IMR-90 (cell line): ENCODE results near the gene PDGFC. TPM values are rescaled to one million over a fixed set of nuclear protein-coding genes. Genes with fewer than 3 reads are reported as not detected.

Experiments
- ATAC-seq: fragments of 200-7000 bp; cut with Tn5 transposase; 2 replicates; pipeline ENCODE4 v1.9.1; 2020; ENCODE audit warnings: low read depth, mild to moderate bottlenecking, moderate library complexity
- BruUV-seq: library from RNA; stranded (reverse); fragments of 400-500 nt; replicated peaks from 2 replicates; lab custom pipeline; 2021; lab: Mats Ljungman, UMichigan
- CTCF ChIA-PET: fragments of 300-600 bp; formaldehyde crosslinking; extraction: SDS; loops from one replicate; lab custom pipeline; 2021; ENCODE audit warnings: antibody characterized with exemption; lab: Yijun Ruan, JAX
- POLR2A ChIA-PET: fragments of 300-600 bp; sonication (Branson Sonifier 250); formaldehyde crosslinking; loops from one replicate; lab custom pipeline; 2022; ENCODE audit warnings: antibody characterized with exemption; ENCODE audit not compliant: unreplicated experiment; lab: Charles Lee
- DNase-seq: peaks from one replicate; pipeline ENCODE4 v3.0.0; 2013
- H2AFZ ChIP-seq: replicated peaks from 2 replicates; pipeline ENCODE3; 2013; ENCODE audit warnings: low read length, mild to moderate bottlenecking; ENCODE audit not compliant: poor library complexity
- H2AK5ac ChIP-seq: 2 replicates; pipeline ENCODE4 v1.6.1; 2013; ENCODE audit warnings: low read depth, low read length, inconsistent platforms
- H2AK9ac ChIP-seq: replicated peaks from 2 replicates; pipeline ENCODE3; 2013; ENCODE audit warnings: mild to moderate bottlenecking, low read depth, low read length, moderate library complexity; ENCODE audit not compliant: poor library complexity
- H2BK120ac ChIP-seq: 2 replicates; pipeline ENCODE4 v1.6.1; 2013; ENCODE audit warnings: low read depth, low read length, inconsistent platforms
- H2BK15ac ChIP-seq: 3 replicates; pipeline ENCODE4 v1.6.1; 2013; ENCODE audit warnings: low read depth, low read length, inconsistent platforms
- H2BK20ac ChIP-seq: 2 replicates; pipeline ENCODE4 v1.6.1; 2013; ENCODE audit warnings: low read depth, mild to moderate bottlenecking, inconsistent platforms, low read length, moderate library complexity
- H2BK5ac ChIP-seq: 2 replicates; pipeline ENCODE4 v1.6.1; 2013; ENCODE audit warnings: mild to moderate bottlenecking, low read depth, low read length, inconsistent platforms; ENCODE audit not compliant: poor library complexity, severe bottlenecking
- H3K14ac ChIP-seq: replicated peaks from 2 replicates; pipeline ENCODE4 v1.6.1; 2013; ENCODE audit warnings: low read depth, low read length, inconsistent platforms
- H3K18ac ChIP-seq: 2 replicates; pipeline ENCODE4 v1.6.1; 2013; ENCODE audit warnings: low read depth, low read length, control low read depth
- H3K23ac ChIP-seq: 2 replicates; pipeline ENCODE4 v1.6.1; 2013; ENCODE audit warnings: low read depth, low read length, inconsistent platforms
- H3K27ac ChIP-seq: 2 replicates; pipeline ENCODE4 v1.5.1; 2013; ENCODE audit warnings: mild to moderate bottlenecking, control low read depth, low read length; ENCODE audit not compliant: insufficient read depth
- H3K27me3 ChIP-seq: 2 replicates; pipeline ENCODE4 v1.6.1; 2013; ENCODE audit warnings: low read length; ENCODE audit not compliant: control insufficient read depth, insufficient read depth
- H3K36me3 ChIP-seq: 2 replicates; pipeline ENCODE4 v1.6.1; 2013; ENCODE audit warnings: low read length, mixed read lengths; ENCODE audit not compliant: control insufficient read depth, insufficient read depth
- H3K4ac ChIP-seq: 2 replicates; pipeline ENCODE4 v1.6.1; 2013; ENCODE audit warnings: low read depth, low read length, inconsistent platforms
- H3K4me1 ChIP-seq: 2 replicates; pipeline ENCODE4 v1.6.1; 2013; ENCODE audit warnings: low read length, mixed read lengths; ENCODE audit not compliant: control insufficient read depth, insufficient read depth
- H3K4me2 ChIP-seq: 2 replicates; pipeline ENCODE4 v1.6.1; 2013; ENCODE audit warnings: low read depth, mild to moderate bottlenecking, control low read depth, low read length, moderate library complexity
- H3K4me3 ChIP-seq: 2 replicates; pipeline ENCODE4 v1.5.1; 2013; ENCODE audit warnings: low read depth, mild to moderate bottlenecking, control low read depth, low read length, moderate library complexity; ENCODE audit not compliant: insufficient read depth
- H3K56ac ChIP-seq: 2 replicates; pipeline ENCODE4 v1.6.1; 2013; ENCODE audit warnings: low read length, inconsistent platforms; ENCODE audit not compliant: insufficient read depth; ENCODE audit errors: extremely low read depth
- H3K79me1 ChIP-seq, 2 experiments: 2 replicates each; pipeline ENCODE4 v1.6.1; 2013; ENCODE audit warnings: low read length in 2 of 2, inconsistent platforms in 1 of 2, low read depth in 1 of 2
- H3K9ac ChIP-seq: 2 replicates; pipeline ENCODE4 v1.6.1; 2013; ENCODE audit warnings: low read depth, low read length, control low read depth
- H3K9me1 ChIP-seq: 2 replicates; pipeline ENCODE4 v1.6.1; 2013; ENCODE audit warnings: low read length, inconsistent platforms; ENCODE audit not compliant: insufficient read depth
- H3K9me3 ChIP-seq: 2 replicates; pipeline ENCODE4 v1.6.1; 2013; ENCODE audit warnings: low read length; ENCODE audit not compliant: control insufficient read depth, insufficient read depth
- H4K20me1 ChIP-seq: 2 replicates; pipeline ENCODE4 v1.6.1; 2013; ENCODE audit warnings: low read length, inconsistent platforms; ENCODE audit not compliant: insufficient read depth
- H4K5ac ChIP-seq: 2 replicates; pipeline ENCODE4 v1.6.1; 2013; ENCODE audit warnings: mild to moderate bottlenecking, low read depth, low read length, control low read depth
- H4K8ac ChIP-seq, 2 experiments: 2 replicates each; pipeline ENCODE4 v1.6.1; 2013; ENCODE audit warnings: low read depth in 2 of 2, low read length in 2 of 2, control low read depth in 1 of 2, inconsistent platforms in 1 of 2
- H4K91ac ChIP-seq: 2 replicates; pipeline ENCODE4 v1.6.1; 2013; ENCODE audit warnings: low read depth, low read length, inconsistent platforms; ENCODE audit not compliant: insufficient read depth
- CEBPB ChIP-seq: IDR thresholded peaks from 2 replicates; pipeline ENCODE4 v1.6.1; 2012; ENCODE audit warnings: low read depth, low read length, improper control_type of control experiment
- FOS ChIP-seq: fragments of 150-350 bp; IDR thresholded peaks from 2 replicates; pipeline ENCODE4 v1.6.1; 2016; ENCODE audit warnings: low read depth, low read length
- MAFK ChIP-seq: IDR thresholded peaks from 2 replicates; pipeline ENCODE4 v1.6.1; 2012; ENCODE audit warnings: low read depth, low read length, improper control_type of control experiment
- MXI1 ChIP-seq: IDR thresholded peaks from 2 replicates; pipeline ENCODE4 v1.6.1; 2012; ENCODE audit warnings: low read depth, mild to moderate bottlenecking, low read length, moderate library complexity, borderline replicate concordance
- POLR2A ChIP-seq: IDR thresholded peaks from 2 replicates; pipeline ENCODE4 v1.6.1; 2012; ENCODE audit warnings: mild to moderate bottlenecking, low read depth, low read length
- RAD21 ChIP-seq: IDR thresholded peaks from 2 replicates; pipeline ENCODE4 v1.6.1; 2012; ENCODE audit warnings: low read length, improper control_type of control experiment
- RCOR1 ChIP-seq: IDR thresholded peaks from 2 replicates; pipeline ENCODE4 v1.6.1; 2012; ENCODE audit warnings: mild to moderate bottlenecking, low read length, improper control_type of control experiment; ENCODE audit not compliant: insufficient replicate concordance
- RFX5 ChIP-seq: IDR thresholded peaks from 2 replicates; pipeline ENCODE4 v1.8.0; 2012; ENCODE audit warnings: low read depth, mild to moderate bottlenecking, low read length, moderate library complexity
- SMC3 ChIP-seq: fragments of 150-350 bp; IDR thresholded peaks from 2 replicates; pipeline ENCODE4 v1.6.1; 2016; ENCODE audit warnings: low read depth, mild to moderate bottlenecking, antibody characterized with exemption, low read length, moderate library complexity
- WGBS, 2 experiments: methylation state at CpG; one replicate each; pipeline versions ENCODE4 v1.1.5 to v1.1.7; 2013; ENCODE audit warnings: missing lambda C conversion rate in 2 of 2; ENCODE audit not compliant: insufficient read length in 1 of 2; ENCODE audit errors: extremely low coverage in 2 of 2; 5-methylcytosine and 5-hydroxymethylcytosine counted together
- dilution Hi-C: fragments of 300-500 bp; cut with HindIII; formaldehyde crosslinking; loops from one replicate; pipeline ENCODE4 v1.14.3; 2018; ENCODE audit warnings: low sequenced_read_pairs; ENCODE audit not compliant: unreplicated experiment
- in situ Hi-C: fragments of 300-500 bp; cut with MboI; formaldehyde crosslinking; loops from 3 replicates; pipeline ENCODE4 v1.14.3; 2019; ENCODE audit warnings: low sequenced_read_pairs, inconsistent platforms, mixed read lengths
- intact Hi-C: fragments of 100-400 bp; cut with micrococcal nuclease; formaldehyde crosslinking; loops from 2 replicates; pipeline ENCODE4 v1.10.0; 2022
- polyA plus RNA-seq, 3 experiments: library from polyadenylated mRNA; depleted of rRNA; stranded (reverse); fragments of >200 nt; gene quantifications; 2 replicates each; pipeline ENCODE4 v1.2.3, GENCODE V29; 2012; ENCODE audit warnings: low replicate concordance in 1 of 3
- total RNA-seq: library from RNA; depleted of rRNA; stranded (reverse); fragments of >200 nt; gene quantifications from 2 replicates; pipeline ENCODE4 v1.2.3, GENCODE V29; 2012
- TF ChIP-seq, protein P1 (sequence below): conservative IDR thresholded peaks from 2 replicates; pipeline ENCODE4 v1.5.1; 2012; ENCODE audit warnings: mild to moderate bottlenecking, low read depth, low read length, improper control_type of control experiment
- TF ChIP-seq, protein P2 (sequence below): fragments of 150-350 bp; IDR thresholded peaks from 2 replicates; pipeline ENCODE4 v1.6.1; 2016; ENCODE audit warnings: low read depth, mild to moderate bottlenecking, low read length, moderate library complexity, borderline replicate concordance

PDGFC gene
- total and polyA plus RNA-seq, 2 of the 4 experiments (the other 2 are of a cell fraction): 19.8 to 90.7 TPM

DNA sequence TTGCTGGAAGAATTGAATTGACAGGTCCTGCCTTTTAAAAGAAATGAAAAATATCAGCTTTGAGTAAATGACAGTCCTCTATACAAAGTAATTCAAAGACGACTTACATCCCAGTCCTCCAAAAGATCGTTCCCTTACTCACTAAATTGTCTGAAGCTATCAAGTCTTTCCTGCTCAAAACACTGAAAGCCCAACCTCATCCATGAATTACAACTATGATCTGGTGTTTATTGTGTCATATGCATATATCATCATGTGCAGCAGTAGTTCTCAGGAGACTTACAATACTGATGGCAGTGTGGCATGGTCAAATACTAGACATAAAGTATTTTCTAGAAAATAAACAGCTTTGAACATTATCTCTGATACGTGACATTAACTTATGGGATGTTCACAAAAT, 97.8 kb downstream of the PDGFC start:
- no peaks in the 10 kb centered on the region for H3K4me1 ChIP-seq
- H3K27me3 ChIP-seq: no peaks in the 10 kb centered on the region
- H4K20me1 ChIP-seq: no peaks in the 10 kb centered on the region
- no peak overlapping the region for H3K4me3 ChIP-seq
- no CpG with 5 or more reads among the region's 3 CpGs for WGBS, 2 experiments
- H2BK5ac ChIP-seq: no peak overlapping the region
- H2AK9ac ChIP-seq: no peak overlapping the region
- no peak overlapping the region for H2BK20ac ChIP-seq
- ATAC-seq: no peak
- no peak overlapping the region for H2AFZ ChIP-seq
- H2BK120ac ChIP-seq: no peak overlapping the region
- ChIA-PET CTCF (interaction anchor here (0.6 to 1.0 kb wide), 3 partner anchors 19 to 669 kb away, joined by 3 to 8 read pairs (median 5); no protein-coding TSS in a partner anchor), POLR2A (no interaction called here)
- no peak overlapping the region for H3K9ac ChIP-seq
- dilution Hi-C loops (no loop called here), intact Hi-C loops (loop anchor here (2.0 kb wide), 1 partner anchor 15 kb away; no protein-coding TSS in a partner anchor), in situ Hi-C loops (no loop called here)
- no peak overlapping the region for H3K18ac ChIP-seq
- no peak overlapping the region for H4K8ac ChIP-seq
- no peaks in the 10 kb centered on the region for H3K9me3 ChIP-seq
- no peak overlapping the region for H3K4ac ChIP-seq
- H3K14ac ChIP-seq: no peak overlapping the region
- H3K4me2 ChIP-seq: no peak overlapping the region
- no peak overlapping the region for H4K91ac ChIP-seq
- BruUV-seq: no TSS peak
- H3K23ac ChIP-seq: no peak overlapping the region
- H3K56ac ChIP-seq: no peak overlapping the region
- H3K36me3 ChIP-seq: no peaks in the 10 kb centered on the region
- TF ChIP-seq FOS: no peak
- TF ChIP-seq RFX5: no peak
- no peak for TF ChIP-seq RAD21
- TF ChIP-seq POLR2A: no peak
- TF ChIP-seq RCOR1: no peak
- TF ChIP-seq MXI1: no peak
- no peak for TF ChIP-seq CEBPB
- TF ChIP-seq, protein P1, sequence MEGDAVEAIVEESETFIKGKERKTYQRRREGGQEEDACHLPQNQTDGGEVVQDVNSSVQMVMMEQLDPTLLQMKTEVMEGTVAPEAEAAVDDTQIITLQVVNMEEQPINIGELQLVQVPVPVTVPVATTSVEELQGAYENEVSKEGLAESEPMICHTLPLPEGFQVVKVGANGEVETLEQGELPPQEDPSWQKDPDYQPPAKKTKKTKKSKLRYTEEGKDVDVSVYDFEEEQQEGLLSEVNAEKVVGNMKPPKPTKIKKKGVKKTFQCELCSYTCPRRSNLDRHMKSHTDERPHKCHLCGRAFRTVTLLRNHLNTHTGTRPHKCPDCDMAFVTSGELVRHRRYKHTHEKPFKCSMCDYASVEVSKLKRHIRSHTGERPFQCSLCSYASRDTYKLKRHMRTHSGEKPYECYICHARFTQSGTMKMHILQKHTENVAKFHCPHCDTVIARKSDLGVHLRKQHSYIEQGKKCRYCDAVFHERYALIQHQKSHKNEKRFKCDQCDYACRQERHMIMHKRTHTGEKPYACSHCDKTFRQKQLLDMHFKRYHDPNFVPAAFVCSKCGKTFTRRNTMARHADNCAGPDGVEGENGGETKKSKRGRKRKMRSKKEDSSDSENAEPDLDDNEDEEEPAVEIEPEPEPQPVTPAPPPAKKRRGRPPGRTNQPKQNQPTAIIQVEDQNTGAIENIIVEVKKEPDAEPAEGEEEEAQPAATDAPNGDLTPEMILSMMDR: no peak
- TF ChIP-seq SMC3: no peak
- TF ChIP-seq MAFK: no peak
- TF ChIP-seq, protein P2, sequence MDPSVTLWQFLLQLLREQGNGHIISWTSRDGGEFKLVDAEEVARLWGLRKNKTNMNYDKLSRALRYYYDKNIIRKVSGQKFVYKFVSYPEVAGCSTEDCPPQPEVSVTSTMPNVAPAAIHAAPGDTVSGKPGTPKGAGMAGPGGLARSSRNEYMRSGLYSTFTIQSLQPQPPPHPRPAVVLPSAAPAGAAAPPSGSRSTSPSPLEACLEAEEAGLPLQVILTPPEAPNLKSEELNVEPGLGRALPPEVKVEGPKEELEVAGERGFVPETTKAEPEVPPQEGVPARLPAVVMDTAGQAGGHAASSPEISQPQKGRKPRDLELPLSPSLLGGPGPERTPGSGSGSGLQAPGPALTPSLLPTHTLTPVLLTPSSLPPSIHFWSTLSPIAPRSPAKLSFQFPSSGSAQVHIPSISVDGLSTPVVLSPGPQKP: no peak
- H3K9me1 ChIP-seq: no peaks in the 10 kb centered on the region
- H4K5ac ChIP-seq: no peak overlapping the region
- no peak for DNase-seq
- no peak overlapping the region for H2BK15ac ChIP-seq
- no peak overlapping the region for H2AK5ac ChIP-seq
- H3K79me1 ChIP-seq: peaks cover 14 to 30% of the 10 kb centered on the region in 2 experiments
- no peak overlapping the region for H3K27ac ChIP-seq
